ENCODE results near the gene INSM1. TPM values are rescaled to one million over a fixed set of nuclear protein-coding genes. Genes with fewer than 3 reads are reported as not detected.

The INSM1 gene
- total RNA-seq, 1 experiment from 2014 or later = 0.07 TPM

DNA sequence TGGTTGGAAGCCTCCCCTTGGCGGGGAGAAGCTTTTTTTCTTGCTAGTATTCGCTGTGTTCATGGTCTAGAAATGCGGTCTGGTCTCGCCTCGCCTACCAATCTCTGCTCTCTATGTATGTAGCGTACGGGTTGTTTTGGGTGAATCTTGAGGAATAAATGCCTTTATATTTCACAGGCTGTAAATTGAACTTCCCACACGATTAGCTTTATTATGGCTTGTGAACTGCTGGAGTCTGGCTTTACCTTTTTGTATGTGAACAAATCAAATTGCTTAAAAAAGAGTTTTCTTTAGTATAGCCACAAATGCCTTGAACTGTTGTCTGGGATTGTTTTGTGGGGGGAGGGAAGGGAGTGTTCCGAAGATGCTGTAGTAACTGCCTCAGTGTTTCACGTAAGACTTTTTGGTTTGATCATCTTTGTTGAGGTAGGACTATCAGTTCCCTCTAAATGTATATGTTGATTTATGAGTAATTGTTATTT lies 2.2 kb downstream of the INSM1 start:
- Histone ChIP-seq H4K20me1 (ENCODE audit: insufficient read depth) (no peaks in the 10 kb centered on the region), H3K9me3 (ENCODE audit: control insufficient read depth in 1 of 2, insufficient read depth in 1 of 2, low read depth in 1 of 2, low read length in 2 of 2) (no peaks in the 10 kb centered on the region), H3K36me3 (ENCODE audit: control insufficient read depth in 1 of 2, insufficient read depth in 2 of 2, low read length in 2 of 2) (no peaks in the 10 kb centered on the region), H3K4me2 (ENCODE audit: low read length) (no peak overlapping the region), H3K4me3 (replicated peaks in 1 of 2; ENCODE audit: low read depth in 1 of 2, low read length in 2 of 2) (no peak overlapping the region), H2AFZ (ENCODE audit: low read depth, low read length, poor library complexity, severe bottlenecking) (no peak overlapping the region), H3K4me1 (ENCODE audit: control insufficient read depth in 1 of 2, insufficient read depth in 2 of 2, low read length in 2 of 2) (no peaks in the 10 kb centered on the region), H3K9me2 (ENCODE audit: insufficient read depth) (no peaks in the 10 kb centered on the region), H3K27me3 (ENCODE audit: insufficient read depth, low read length) (peaks cover 15% of the 10 kb centered on the region; the same call in 1 of the 2 replicates), H3K27ac (ENCODE audit: low read depth, low read length) (no peak overlapping the region), H3K79me2 (ENCODE audit: insufficient read depth, low read length) (no peaks in the 10 kb centered on the region), H3K9ac (ENCODE audit: low read length) (no peak overlapping the region)
- ChIA-PET RAD21 (ENCODE audit: low non-redundant PET in 1 of 2, low total read pairs in 2 of 2, uncharacterized antibody in 2 of 2, unreplicated experiment in 2 of 2) (no interaction called here), POLR2A (no interaction called here), CTCF (no interaction called here)
- intact Hi-C loops (cut with micrococcal nuclease) = no loop called here
- DNase-seq (ENCODE audit: low read depth, low spot score) (no peak), ATAC-seq (no peak)
- TF ChIP-seq EGR1 (IDR thresholded peaks at IDR 0.05; ENCODE audit: low read depth) (no peak), ZNF274 (IDR thresholded peaks at IDR 0.05; ENCODE audit: low read depth, low read length) (no peak), RAD21 (IDR thresholded peaks at IDR 0.05; ENCODE audit: low read depth) (no peak), TCF7L2 (IDR thresholded peaks at IDR 0.05; ENCODE audit: borderline replicate concordance, extremely low read depth, insufficient read depth, insufficient read length) (no peak), EZH2phosphoT487 (IDR thresholded peaks at IDR 0.05; ENCODE audit: borderline replicate concordance) (no peak), ELF1 (IDR thresholded peaks at IDR 0.05; ENCODE audit: borderline replicate concordance, low read depth) (no peak), FOSL1 (IDR thresholded peaks at IDR 0.05; ENCODE audit: low read depth) (no peak), YY1 (IDR thresholded peaks at IDR 0.05; ENCODE audit: extremely low read depth, insufficient replicate concordance, low read depth, low read length) (no peak), SP1 (IDR thresholded peaks at IDR 0.05; ENCODE audit: low read depth) (no peak), CEBPB (IDR thresholded peaks at IDR 0.05; ENCODE audit: low read depth) (no peak), SRF (IDR thresholded peaks at IDR 0.05; ENCODE audit: low read depth) (no peak), EZH2 (IDR thresholded peaks at IDR 0.05) (no peak), ZFX (IDR thresholded peaks at IDR 0.05) (no peak), CBX3 (IDR thresholded peaks at IDR 0.05; ENCODE audit: low read depth) (no peak), JUND (IDR thresholded peaks at IDR 0.05) (no peak), POLR2AphosphoS5 (IDR thresholded peaks at IDR 0.05; ENCODE audit: low read depth, low read length) (no peak)
- TF ChIP-seq, protein P1, sequence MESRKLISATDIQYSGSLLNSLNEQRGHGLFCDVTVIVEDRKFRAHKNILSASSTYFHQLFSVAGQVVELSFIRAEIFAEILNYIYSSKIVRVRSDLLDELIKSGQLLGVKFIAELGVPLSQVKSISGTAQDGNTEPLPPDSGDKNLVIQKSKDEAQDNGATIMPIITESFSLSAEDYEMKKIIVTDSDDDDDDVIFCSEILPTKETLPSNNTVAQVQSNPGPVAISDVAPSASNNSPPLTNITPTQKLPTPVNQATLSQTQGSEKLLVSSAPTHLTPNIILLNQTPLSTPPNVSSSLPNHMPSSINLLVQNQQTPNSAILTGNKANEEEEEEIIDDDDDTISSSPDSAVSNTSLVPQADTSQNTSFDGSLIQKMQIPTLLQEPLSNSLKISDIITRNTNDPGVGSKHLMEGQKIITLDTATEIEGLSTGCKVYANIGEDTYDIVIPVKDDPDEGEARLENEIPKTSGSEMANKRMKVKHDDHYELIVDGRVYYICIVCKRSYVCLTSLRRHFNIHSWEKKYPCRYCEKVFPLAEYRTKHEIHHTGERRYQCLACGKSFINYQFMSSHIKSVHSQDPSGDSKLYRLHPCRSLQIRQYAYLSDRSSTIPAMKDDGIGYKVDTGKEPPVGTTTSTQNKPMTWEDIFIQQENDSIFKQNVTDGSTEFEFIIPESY (IDR thresholded peaks at IDR 0.05; ENCODE audit: extremely low read depth, insufficient replicate concordance, low read length) = no peak
- TF ChIP-seq, protein P2, sequence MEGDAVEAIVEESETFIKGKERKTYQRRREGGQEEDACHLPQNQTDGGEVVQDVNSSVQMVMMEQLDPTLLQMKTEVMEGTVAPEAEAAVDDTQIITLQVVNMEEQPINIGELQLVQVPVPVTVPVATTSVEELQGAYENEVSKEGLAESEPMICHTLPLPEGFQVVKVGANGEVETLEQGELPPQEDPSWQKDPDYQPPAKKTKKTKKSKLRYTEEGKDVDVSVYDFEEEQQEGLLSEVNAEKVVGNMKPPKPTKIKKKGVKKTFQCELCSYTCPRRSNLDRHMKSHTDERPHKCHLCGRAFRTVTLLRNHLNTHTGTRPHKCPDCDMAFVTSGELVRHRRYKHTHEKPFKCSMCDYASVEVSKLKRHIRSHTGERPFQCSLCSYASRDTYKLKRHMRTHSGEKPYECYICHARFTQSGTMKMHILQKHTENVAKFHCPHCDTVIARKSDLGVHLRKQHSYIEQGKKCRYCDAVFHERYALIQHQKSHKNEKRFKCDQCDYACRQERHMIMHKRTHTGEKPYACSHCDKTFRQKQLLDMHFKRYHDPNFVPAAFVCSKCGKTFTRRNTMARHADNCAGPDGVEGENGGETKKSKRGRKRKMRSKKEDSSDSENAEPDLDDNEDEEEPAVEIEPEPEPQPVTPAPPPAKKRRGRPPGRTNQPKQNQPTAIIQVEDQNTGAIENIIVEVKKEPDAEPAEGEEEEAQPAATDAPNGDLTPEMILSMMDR (IDR thresholded peaks at IDR 0.05 in 2 of 3, conservative IDR thresholded peaks at IDR 0.05 in 1 of 3; ENCODE audit: borderline replicate concordance in 1 of 3, insufficient read depth in 1 of 3, low read depth in 2 of 3, low read length in 2 of 3) = no peak
- TF ChIP-seq, protein P3, sequence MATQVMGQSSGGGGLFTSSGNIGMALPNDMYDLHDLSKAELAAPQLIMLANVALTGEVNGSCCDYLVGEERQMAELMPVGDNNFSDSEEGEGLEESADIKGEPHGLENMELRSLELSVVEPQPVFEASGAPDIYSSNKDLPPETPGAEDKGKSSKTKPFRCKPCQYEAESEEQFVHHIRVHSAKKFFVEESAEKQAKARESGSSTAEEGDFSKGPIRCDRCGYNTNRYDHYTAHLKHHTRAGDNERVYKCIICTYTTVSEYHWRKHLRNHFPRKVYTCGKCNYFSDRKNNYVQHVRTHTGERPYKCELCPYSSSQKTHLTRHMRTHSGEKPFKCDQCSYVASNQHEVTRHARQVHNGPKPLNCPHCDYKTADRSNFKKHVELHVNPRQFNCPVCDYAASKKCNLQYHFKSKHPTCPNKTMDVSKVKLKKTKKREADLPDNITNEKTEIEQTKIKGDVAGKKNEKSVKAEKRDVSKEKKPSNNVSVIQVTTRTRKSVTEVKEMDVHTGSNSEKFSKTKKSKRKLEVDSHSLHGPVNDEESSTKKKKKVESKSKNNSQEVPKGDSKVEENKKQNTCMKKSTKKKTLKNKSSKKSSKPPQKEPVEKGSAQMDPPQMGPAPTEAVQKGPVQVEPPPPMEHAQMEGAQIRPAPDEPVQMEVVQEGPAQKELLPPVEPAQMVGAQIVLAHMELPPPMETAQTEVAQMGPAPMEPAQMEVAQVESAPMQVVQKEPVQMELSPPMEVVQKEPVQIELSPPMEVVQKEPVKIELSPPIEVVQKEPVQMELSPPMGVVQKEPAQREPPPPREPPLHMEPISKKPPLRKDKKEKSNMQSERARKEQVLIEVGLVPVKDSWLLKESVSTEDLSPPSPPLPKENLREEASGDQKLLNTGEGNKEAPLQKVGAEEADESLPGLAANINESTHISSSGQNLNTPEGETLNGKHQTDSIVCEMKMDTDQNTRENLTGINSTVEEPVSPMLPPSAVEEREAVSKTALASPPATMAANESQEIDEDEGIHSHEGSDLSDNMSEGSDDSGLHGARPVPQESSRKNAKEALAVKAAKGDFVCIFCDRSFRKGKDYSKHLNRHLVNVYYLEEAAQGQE (IDR thresholded peaks at IDR 0.05; ENCODE audit: low read depth) = no peak
- TF ChIP-seq, protein P4, sequence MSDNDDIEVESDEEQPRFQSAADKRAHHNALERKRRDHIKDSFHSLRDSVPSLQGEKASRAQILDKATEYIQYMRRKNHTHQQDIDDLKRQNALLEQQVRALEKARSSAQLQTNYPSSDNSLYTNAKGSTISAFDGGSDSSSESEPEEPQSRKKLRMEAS (IDR thresholded peaks at IDR 0.05) = no peak
- no TSS peak for BruUV-seq (replicated peaks)
